ENCODE data around the gene ECEL1.

GRCh38 chr2:232434563-232435374 lies 52.9 kb downstream of the ECEL1 start:
- TF ChIP-seq POLR2A (IDR thresholded peaks at IDR 0.05) = no peak
- no peak for TF ChIP-seq CTCF (IDR thresholded peaks at IDR 0.05)
